GM19463 (cell line): ENCODE results near the gene MSX1.

Source experiments
- ATAC-seq: cut with Tn5 transposase; IDR thresholded peaks from one replicate; pipeline ENCODE4 v1.9.1; 2021; ENCODE audit warnings: mild to moderate bottlenecking, moderate library complexity; ENCODE audit not compliant: unreplicated experiment

The MSX1 gene

GRCh38 chr4:4893721-4894120 is 34.3 kb downstream of the MSX1 start:
- no peak for ATAC-seq

- no peak for ATAC-seq
Observed at GRCh38 chr4:4899202-4899925, 39.9 kb downstream of the MSX1 start.

- ATAC-seq, result no peak
Observed at GRCh38 chr4:4901877-4902276, 42.4 kb downstream of the MSX1 start.

GRCh38 chr4:4912155-4912554 is 52.7 kb downstream of the MSX1 start:
- ATAC-seq, result no peak

GRCh38 chr4:4913147-4913561 is 53.7 kb downstream of the MSX1 start:
- no peak for ATAC-seq
